Activated naive CD8-positive, alpha-beta T cell treated with anti-CD3 and anti-CD28 coated beads, Interleukin-2, amount 50 U/mL, for 24 hours (primary cell): ENCODE measurements around the gene ADAMTS15.

Experiments used
- ATAC-seq: fragments of 150-1000 bp; cut with Tn5 transposase; one replicate; pipeline ENCODE4 v1.10.0; 2021
- DNase-seq: peaks from one replicate; pipeline ENCODE4 v3.0.0; 2021
- H3K27ac Mint-ChIP-seq: one replicate; pipeline ENCODE4 v1.8.0; 2021; ENCODE audit warnings: mild to moderate bottlenecking, mixed read lengths
- H3K27me3 Mint-ChIP-seq: one replicate; pipeline ENCODE4 v1.8.0; 2021; ENCODE audit warnings: mixed read lengths
- H3K36me3 Mint-ChIP-seq: one replicate; pipeline ENCODE4 v1.8.0; 2021; ENCODE audit warnings: low read depth, mixed read lengths
- H3K4me1 Mint-ChIP-seq: one replicate; pipeline ENCODE4 v1.8.0; 2021; ENCODE audit warnings: mixed read lengths
- H3K4me3 Mint-ChIP-seq: one replicate; pipeline ENCODE4 v1.8.0; 2021; ENCODE audit warnings: mild to moderate bottlenecking, moderate library complexity, mixed read lengths
- H3K9me3 Mint-ChIP-seq: one replicate; pipeline ENCODE4 v1.8.0; 2021; ENCODE audit warnings: mixed read lengths

Gene ADAMTS15

DNA sequence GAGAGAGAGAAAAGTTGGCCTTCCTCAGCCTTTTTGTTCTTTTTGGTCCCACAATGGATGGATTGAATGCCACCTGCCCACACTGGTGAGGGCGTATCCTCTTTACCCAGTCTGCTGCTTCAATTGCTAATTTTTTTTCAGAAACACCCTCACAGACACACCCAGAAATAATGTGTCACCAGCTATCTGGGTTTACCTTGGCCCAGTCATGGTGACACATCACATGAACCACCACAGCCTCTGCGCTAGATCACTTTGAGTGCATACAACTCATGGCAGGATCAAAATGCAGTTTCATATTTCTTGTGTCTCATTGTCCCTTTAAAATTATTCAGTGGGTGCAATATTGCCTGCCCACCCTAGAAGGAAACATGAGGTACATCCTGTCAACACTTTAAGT, 63.3 kb downstream of the ADAMTS15 start:
- H3K4me1 Mint-ChIP-seq: no peaks in the 10 kb centered on the region
- no peak overlapping the region for H3K4me3 Mint-ChIP-seq
- no peak overlapping the region for H3K27ac Mint-ChIP-seq
- no peaks in the 10 kb centered on the region for H3K36me3 Mint-ChIP-seq
- no peak for DNase-seq
- peaks cover 18% of the 10 kb centered on the region for H3K9me3 Mint-ChIP-seq
- ATAC-seq: no peak
- H3K27me3 Mint-ChIP-seq: peaks cover 3% of the 10 kb centered on the region

DNA sequence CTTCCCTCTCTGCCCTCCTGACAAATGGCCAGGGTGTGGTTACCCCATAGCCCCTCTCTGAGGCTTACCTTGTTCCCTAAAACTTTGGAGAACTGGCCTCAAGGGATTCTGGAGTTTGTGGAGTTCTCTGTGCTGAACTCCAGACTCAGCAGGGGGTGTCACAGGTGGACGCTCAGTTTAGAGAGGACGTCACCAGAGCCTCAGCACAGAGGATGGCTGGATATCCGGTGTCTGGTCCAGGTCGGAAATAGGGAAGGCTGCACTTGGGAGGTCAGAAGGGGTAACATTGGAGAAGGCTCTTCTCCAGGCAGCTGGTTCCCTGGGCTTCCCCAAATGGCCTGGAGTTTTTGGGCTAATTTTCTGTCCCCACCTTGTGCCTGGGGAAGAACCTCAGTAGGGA, 64.2 kb downstream of the ADAMTS15 start:
- no peak for ATAC-seq
- Mint-ChIP-seq H3K4me1 (no peaks in the 10 kb centered on the region), H3K9me3 (peaks cover 15% of the 10 kb centered on the region), H3K27me3 (peaks cover 3% of the 10 kb centered on the region), H3K27ac (no peak overlapping the region), H3K36me3 (no peaks in the 10 kb centered on the region), H3K4me3 (no peak overlapping the region)
- no peak for DNase-seq

DNA sequence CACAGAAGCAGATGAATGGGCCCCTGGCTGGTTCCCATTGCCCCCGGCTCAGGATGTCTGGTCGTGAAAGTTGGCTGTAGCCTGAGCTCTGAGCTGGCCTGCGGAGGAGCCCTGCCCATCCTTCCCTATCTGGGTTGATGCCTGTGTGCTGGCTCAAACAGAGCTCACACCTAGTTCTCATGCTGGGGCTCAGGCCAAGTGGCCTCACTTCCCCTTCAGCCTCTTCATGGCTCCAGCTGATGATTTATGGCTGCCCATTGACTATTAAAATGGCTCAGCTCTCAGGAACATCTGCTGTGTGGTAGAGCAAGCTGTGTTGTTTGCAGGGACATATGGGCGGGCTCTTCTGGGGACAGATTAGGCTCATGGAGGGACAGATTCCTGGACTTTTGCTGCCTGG, 64.7 kb downstream of the ADAMTS15 start:
- no peak for ATAC-seq
- Mint-ChIP-seq H3K9me3 (peaks cover 10% of the 10 kb centered on the region), H3K4me1 (no peaks in the 10 kb centered on the region), H3K36me3 (no peaks in the 10 kb centered on the region), H3K27ac (no peak overlapping the region), H3K4me3 (no peak overlapping the region), H3K27me3 (peaks cover 3% of the 10 kb centered on the region)
- DNase-seq: no peak

DNA sequence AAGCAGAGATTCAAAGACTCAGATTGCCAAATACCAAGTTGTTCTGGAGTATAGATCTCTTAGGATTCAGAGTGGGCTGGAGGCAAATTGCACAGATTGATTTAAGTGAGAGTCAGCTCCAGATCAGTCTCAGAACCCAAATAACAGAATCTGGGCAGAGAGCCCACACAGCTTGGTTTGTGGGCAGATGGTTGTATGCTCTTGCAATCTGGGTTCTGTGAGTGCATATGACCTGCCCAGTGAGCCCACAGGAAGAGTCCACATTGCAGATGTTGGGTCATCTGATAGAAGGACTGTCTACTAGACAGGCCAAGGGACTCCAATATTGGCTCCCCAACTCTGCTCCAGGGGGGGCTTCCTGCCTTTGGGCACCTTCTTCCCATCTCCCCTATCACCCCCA, 65.9 kb downstream of the ADAMTS15 start:
- H3K4me3 Mint-ChIP-seq: no peak overlapping the region

DNA sequence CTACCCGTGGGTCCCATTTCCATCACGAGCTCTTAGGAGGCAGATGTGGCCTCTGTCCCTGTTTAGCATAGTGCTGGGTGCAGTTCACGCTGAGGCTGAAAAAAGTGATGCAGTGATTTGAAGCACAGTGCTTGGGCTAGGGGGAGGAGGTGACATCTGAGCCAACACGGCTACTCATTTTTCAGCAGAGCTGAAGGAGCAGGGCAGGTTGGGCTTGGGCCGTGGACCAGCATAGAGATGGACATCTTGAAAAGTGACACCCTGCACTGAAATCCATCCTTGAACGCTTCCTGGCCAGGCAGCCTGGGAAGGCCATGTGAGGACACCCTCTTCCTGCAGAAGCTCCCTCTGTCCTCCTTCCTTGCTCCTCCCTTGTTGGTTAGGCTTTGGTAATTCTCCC, 66.4 kb downstream of the ADAMTS15 start:
- Mint-ChIP-seq H3K27ac (no peak overlapping the region), H3K27me3 (peaks cover 3% of the 10 kb centered on the region), H3K4me3 (no peak overlapping the region), H3K4me1 (no peaks in the 10 kb centered on the region), H3K9me3 (no peaks in the 10 kb centered on the region), H3K36me3 (no peaks in the 10 kb centered on the region)
- ATAC-seq (no peak), DNase-seq (no peak)

More for the DNA sequence above, 65.9 kb downstream of the ADAMTS15 start:
- no peak overlapping the region for H3K27ac Mint-ChIP-seq
- H3K9me3 Mint-ChIP-seq: no peaks in the 10 kb centered on the region
- ATAC-seq (no peak), DNase-seq (no peak)
- peaks cover 3% of the 10 kb centered on the region for H3K27me3 Mint-ChIP-seq
- no peaks in the 10 kb centered on the region for H3K36me3 Mint-ChIP-seq
- H3K4me1 Mint-ChIP-seq: no peaks in the 10 kb centered on the region

DNA sequence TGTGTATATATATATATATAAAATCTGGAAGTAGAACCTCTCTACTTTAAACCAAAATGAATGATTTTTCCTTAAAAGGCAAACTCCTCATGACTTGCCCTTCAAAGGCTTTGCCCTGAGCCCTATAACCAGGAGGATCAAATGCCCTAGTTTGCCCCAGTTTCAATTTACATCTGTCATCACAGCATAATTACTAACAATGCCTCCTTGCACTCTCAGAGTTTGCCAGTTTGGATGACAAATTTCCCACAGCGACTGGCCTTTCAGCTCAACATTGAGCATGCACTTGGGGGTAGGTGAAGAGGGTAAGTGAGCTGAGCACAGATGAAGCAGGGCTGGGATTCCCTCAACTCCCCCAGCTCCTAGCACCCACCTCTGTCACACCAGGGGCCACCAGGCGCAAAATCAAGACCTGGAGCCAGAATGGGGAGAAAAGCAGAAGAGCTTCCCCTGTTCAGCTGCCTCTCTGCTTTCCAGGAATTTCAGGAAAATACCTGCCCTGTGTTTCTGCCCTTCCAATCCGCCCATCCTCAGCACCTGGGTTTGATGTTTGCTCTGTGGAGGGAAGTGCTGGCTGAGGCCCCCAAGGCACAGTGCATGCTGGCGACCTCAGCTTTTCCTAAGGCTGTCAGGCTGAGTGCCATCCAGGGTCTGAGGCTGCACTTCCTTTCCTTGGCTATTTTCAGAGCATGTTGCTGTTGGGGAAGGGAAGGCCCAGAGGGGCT, 67.5 kb downstream of the ADAMTS15 start:
- H3K27ac Mint-ChIP-seq: no peak overlapping the region
- H3K4me1 Mint-ChIP-seq: no peaks in the 10 kb centered on the region
- H3K27me3 Mint-ChIP-seq: peaks cover 5% of the 10 kb centered on the region
- no peak overlapping the region for H3K4me3 Mint-ChIP-seq
- no peaks in the 10 kb centered on the region for H3K9me3 Mint-ChIP-seq
- no peak for DNase-seq
- no peaks in the 10 kb centered on the region for H3K36me3 Mint-ChIP-seq
- ATAC-seq: no peak

DNA sequence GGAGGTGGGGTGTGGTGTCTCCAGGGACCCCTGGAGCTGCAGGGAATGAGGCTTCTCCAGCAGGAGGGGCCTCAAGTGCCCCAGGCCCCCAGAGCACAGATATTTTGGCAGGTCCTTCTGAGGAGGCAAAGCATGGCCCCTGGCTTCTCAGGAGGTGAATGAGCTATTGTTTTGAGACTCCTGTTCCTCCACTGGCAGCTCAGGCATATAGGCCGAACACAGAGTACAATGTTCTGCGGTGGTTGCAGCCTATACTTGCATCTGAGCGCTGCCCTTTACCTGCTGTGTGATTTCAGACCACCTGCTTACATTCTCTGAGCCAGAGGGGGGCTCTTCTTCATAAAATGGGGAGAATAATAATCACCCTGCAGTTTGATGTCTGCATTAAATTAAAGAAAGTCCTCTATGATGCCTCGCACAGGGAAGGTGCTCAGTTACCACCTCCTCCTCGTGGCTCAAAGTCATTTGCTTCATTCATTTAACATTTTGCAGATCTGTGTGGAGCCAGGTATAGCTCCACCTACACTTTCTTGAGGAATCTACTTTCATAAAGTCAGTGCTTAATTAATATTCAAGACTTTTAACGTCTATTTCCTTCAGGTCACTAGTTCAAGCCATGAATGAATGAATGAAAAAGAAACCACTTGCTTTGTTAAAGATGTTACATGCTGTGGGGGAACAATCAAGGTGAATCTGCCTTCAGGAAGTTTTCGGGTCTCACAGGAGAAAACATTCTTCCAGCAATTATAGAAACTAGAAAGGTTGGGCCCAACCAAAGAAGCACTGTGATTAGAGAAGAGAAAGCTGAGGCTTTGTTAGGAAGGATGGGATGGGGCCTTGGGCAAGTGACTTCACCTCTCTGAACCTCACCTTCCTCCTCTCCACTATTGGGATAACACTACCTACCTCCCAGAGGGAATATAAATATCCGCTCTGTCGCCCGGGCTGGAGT, 68.4 kb downstream of the ADAMTS15 start:
- no peaks in the 10 kb centered on the region for H3K4me1 Mint-ChIP-seq
- no peak for ATAC-seq
- H3K27me3 Mint-ChIP-seq: peaks cover 7% of the 10 kb centered on the region
- no peaks in the 10 kb centered on the region for H3K9me3 Mint-ChIP-seq
- no peak for DNase-seq
- no peak overlapping the region for H3K27ac Mint-ChIP-seq
- H3K36me3 Mint-ChIP-seq: no peaks in the 10 kb centered on the region
- no peak overlapping the region for H3K4me3 Mint-ChIP-seq

DNA sequence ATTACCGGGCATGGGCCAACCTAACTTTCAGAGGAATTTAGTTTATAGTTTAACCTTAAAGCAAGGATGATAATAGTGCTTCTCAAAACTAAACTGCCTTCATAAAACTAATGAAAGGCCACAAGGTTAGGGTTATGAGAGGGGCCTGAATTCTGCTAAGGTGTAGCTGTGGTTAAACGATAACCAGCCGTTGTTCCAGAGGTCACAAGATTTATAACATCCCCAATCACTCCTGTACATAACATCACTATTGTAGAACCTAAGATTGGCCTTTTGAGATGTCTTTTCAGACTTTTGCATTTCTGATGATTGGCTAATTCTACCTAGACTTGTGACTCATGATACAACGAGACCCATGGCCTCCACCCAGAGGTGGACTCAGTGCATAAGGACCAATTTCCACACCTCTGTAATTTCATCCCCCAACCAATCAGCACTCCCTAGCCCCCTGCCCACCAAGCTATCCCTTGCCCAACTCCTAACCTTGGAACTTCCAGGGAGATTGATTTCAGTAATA, 69.8 kb downstream of the ADAMTS15 start:
- ATAC-seq: no peak
- Mint-ChIP-seq H3K4me3 (no peak overlapping the region), H3K36me3 (no peaks in the 10 kb centered on the region), H3K4me1 (no peaks in the 10 kb centered on the region), H3K27ac (no peak overlapping the region), H3K9me3 (no peaks in the 10 kb centered on the region), H3K27me3 (peaks cover 7% of the 10 kb centered on the region)
- DNase-seq: no peak

DNA sequence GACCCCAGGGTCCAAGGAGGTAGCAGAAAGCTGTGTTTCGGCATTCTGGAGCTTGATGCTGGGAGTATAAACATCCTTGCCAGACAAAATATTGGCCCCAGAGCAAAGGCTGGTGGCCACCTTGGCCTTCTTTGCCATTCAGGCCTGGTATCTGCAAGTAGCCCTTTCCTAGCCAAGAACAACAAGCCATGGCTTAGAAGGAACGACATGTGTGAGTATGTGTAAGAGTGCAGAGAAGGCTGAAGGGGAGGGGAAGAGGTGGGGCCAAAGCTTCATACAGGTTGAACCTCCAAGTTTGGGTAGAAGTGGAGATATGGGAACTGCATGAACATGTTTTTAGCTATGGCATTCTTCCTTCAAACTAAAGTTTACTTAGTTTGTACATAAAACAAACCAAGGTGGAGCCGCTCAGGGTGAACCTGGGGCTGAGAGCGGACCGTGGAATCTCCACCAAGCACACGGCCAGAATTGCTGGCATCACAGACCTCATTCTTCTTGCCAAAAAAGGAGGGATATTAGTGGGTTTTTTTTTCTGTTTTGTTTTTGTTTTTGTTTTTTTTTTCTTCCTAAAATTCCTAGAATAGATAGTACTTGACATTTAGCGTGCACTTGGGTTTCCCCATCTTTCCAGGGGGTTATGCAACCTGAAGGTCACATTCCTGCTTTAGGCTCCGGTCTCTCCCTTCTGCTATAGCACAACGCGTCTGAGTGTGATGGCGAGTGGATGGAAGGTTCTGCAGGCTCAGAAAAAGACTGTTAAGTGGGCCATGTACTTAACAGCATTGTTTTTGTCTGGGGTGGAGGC, 70.9 kb downstream of the ADAMTS15 start:
- Mint-ChIP-seq H3K27ac (no peak overlapping the region), H3K4me3 (no peak overlapping the region), H3K27me3 (peaks cover 7% of the 10 kb centered on the region), H3K36me3 (no peaks in the 10 kb centered on the region), H3K9me3 (no peaks in the 10 kb centered on the region), H3K4me1 (no peaks in the 10 kb centered on the region)
- no peak for ATAC-seq
- DNase-seq: no peak

DNA sequence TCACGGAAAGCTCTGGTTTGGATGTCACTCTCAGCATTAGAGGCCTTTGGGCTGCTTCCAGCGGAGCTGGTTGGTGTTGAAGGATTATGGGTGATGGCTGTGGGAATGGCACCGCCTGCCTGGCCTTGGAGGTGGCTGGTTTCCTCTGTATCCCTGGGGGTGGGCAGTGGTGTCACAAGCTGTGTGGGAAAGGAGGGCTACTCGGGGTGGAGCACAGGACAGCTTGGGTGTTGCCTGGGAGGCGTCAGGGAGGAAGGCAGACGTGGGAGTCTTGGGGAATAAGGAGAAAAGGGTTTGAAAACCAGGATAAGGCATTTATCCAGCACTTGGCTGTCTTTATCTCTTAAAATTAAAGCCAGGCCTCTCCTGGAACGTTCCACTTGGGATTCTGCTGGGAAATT, 71.8 kb downstream of the ADAMTS15 start:
- no peaks in the 10 kb centered on the region for H3K4me1 Mint-ChIP-seq
- H3K36me3 Mint-ChIP-seq: no peaks in the 10 kb centered on the region
- H3K4me3 Mint-ChIP-seq: no peak overlapping the region
- H3K27me3 Mint-ChIP-seq: peaks cover 4% of the 10 kb centered on the region
- no peak for ATAC-seq
- H3K27ac Mint-ChIP-seq: no peak overlapping the region
- no peaks in the 10 kb centered on the region for H3K9me3 Mint-ChIP-seq
- DNase-seq: no peak

DNA sequence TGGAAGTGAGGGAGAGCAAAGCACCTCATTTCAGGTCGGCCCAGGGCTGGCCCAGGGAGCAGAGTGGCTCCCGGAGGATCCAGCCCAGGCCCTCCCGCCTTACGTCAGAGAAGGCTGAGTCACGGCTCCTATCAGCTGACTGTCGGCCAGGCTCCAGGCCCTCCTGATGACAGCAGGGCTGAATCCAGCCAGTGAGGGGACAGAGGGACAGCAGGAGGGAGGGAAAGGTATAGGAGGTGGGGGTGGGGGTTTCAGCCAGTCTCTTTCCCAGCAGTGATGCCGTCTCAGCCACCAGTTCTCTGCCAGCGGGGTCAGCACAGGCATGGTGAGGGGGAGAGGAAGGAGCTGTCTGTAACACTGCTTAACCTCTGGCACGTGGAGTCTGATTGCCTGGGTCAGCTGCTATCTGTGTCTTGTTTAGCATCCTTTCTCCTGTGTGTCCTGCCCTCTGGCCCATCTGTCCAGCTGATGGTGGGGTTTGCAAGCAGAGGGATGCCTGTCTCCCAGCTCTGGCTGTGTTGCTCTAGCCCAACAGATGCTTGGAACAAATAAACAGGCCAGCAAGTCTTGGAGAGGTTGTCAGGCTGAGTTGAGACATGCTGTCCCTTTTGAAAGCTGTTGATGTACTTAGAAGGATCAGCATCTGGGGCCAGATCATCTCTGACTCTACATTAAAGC, 74.0 kb downstream of the ADAMTS15 start:
- Mint-ChIP-seq H3K4me1 (no peaks in the 10 kb centered on the region), H3K27ac (no peak overlapping the region), H3K9me3 (no peaks in the 10 kb centered on the region), H3K27me3 (peaks cover 4% of the 10 kb centered on the region), H3K36me3 (no peaks in the 10 kb centered on the region), H3K4me3 (no peak overlapping the region)
- no peak for ATAC-seq
- no peak for DNase-seq

DNA sequence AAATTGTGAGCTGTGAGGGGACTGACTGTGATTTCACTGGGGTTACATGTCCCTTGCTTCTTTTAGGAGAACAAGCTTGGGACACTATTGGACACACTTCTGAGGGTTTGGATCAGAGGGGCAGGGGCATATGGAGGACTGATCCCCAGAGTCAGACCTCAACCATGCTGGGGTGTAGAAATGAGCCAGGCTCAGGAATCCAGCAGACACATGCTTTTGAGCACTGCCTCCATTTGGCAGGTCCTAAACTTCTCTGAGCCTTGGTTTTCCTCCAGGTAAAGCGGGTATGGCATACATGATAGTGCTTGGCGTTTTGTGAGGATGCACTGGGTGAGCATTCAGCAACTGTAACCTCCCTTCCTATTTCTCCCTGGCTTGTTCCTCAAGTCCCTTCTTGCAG, 74.7 kb downstream of the ADAMTS15 start:
- Mint-ChIP-seq H3K9me3 (no peaks in the 10 kb centered on the region), H3K4me3 (no peak overlapping the region), H3K27ac (no peak overlapping the region), H3K27me3 (peaks cover 4% of the 10 kb centered on the region), H3K4me1 (no peaks in the 10 kb centered on the region), H3K36me3 (no peaks in the 10 kb centered on the region)
- no peak for DNase-seq
- ATAC-seq: no peak

DNA sequence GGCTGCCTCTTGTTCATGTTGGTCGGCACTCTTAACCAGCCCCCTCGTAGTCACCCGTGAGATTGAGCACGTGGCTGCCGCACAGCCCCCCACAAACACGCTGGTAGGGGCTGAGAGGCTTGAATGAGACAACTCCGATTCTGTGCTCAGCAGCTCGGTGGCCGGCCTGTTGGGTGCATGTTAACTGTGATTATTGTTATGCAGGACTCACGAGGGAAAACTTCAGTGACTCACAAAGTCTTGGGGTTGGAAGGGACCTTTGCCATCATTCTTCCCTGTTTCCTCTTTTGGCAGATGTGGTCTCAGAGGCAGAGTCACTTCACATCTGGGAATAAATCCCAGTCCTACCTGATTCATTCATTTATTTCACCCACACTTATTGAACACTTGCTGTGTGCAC, 75.2 kb downstream of the ADAMTS15 start:
- Mint-ChIP-seq H3K27me3 (peaks cover 4% of the 10 kb centered on the region), H3K4me3 (no peak overlapping the region), H3K36me3 (no peaks in the 10 kb centered on the region), H3K27ac (no peak overlapping the region), H3K9me3 (no peaks in the 10 kb centered on the region), H3K4me1 (no peaks in the 10 kb centered on the region)
- ATAC-seq (no peak), DNase-seq (no peak)
